IMR-90 (cell line): ENCODE data around the gene APOL5. TPM values are rescaled to one million over a fixed set of nuclear protein-coding genes. Genes with fewer than 3 reads are reported as not detected.

Experiments used
- ATAC-seq: fragments of 200-7000 bp; cut with Tn5 transposase; 2 replicates; pipeline ENCODE4 v1.9.1; 2020; ENCODE audit warnings: low read depth, mild to moderate bottlenecking, moderate library complexity
- BruUV-seq: library from RNA; stranded (reverse); fragments of 400-500 nt; replicated peaks from 2 replicates; lab custom pipeline; 2021; lab: Mats Ljungman, UMichigan
- CTCF ChIA-PET: fragments of 300-600 bp; formaldehyde crosslinking; extraction: SDS; loops from one replicate; lab custom pipeline; 2021; ENCODE audit warnings: antibody characterized with exemption; lab: Yijun Ruan, JAX
- POLR2A ChIA-PET: fragments of 300-600 bp; sonication (Branson Sonifier 250); formaldehyde crosslinking; loops from one replicate; lab custom pipeline; 2022; ENCODE audit warnings: antibody characterized with exemption; ENCODE audit not compliant: unreplicated experiment; lab: Charles Lee
- DNase-seq: peaks from one replicate; pipeline ENCODE4 v3.0.0; 2013
- H2AFZ ChIP-seq: replicated peaks from 2 replicates; pipeline ENCODE3; 2013; ENCODE audit warnings: low read length, mild to moderate bottlenecking; ENCODE audit not compliant: poor library complexity
- H2AK5ac ChIP-seq: 2 replicates; pipeline ENCODE4 v1.6.1; 2013; ENCODE audit warnings: low read depth, low read length, inconsistent platforms
- H2AK9ac ChIP-seq: replicated peaks from 2 replicates; pipeline ENCODE3; 2013; ENCODE audit warnings: mild to moderate bottlenecking, low read depth, low read length, moderate library complexity; ENCODE audit not compliant: poor library complexity
- H2BK120ac ChIP-seq: 2 replicates; pipeline ENCODE4 v1.6.1; 2013; ENCODE audit warnings: low read depth, low read length, inconsistent platforms
- H2BK15ac ChIP-seq: 3 replicates; pipeline ENCODE4 v1.6.1; 2013; ENCODE audit warnings: low read depth, low read length, inconsistent platforms
- H2BK20ac ChIP-seq: 2 replicates; pipeline ENCODE4 v1.6.1; 2013; ENCODE audit warnings: low read depth, mild to moderate bottlenecking, inconsistent platforms, low read length, moderate library complexity
- H2BK5ac ChIP-seq: 2 replicates; pipeline ENCODE4 v1.6.1; 2013; ENCODE audit warnings: mild to moderate bottlenecking, low read depth, low read length, inconsistent platforms; ENCODE audit not compliant: poor library complexity, severe bottlenecking
- H3K14ac ChIP-seq: replicated peaks from 2 replicates; pipeline ENCODE4 v1.6.1; 2013; ENCODE audit warnings: low read depth, low read length, inconsistent platforms
- H3K18ac ChIP-seq: 2 replicates; pipeline ENCODE4 v1.6.1; 2013; ENCODE audit warnings: low read depth, low read length, control low read depth
- H3K23ac ChIP-seq: 2 replicates; pipeline ENCODE4 v1.6.1; 2013; ENCODE audit warnings: low read depth, low read length, inconsistent platforms
- H3K27ac ChIP-seq: 2 replicates; pipeline ENCODE4 v1.5.1; 2013; ENCODE audit warnings: mild to moderate bottlenecking, control low read depth, low read length; ENCODE audit not compliant: insufficient read depth
- H3K27me3 ChIP-seq: 2 replicates; pipeline ENCODE4 v1.6.1; 2013; ENCODE audit warnings: low read length; ENCODE audit not compliant: control insufficient read depth, insufficient read depth
- H3K36me3 ChIP-seq: 2 replicates; pipeline ENCODE4 v1.6.1; 2013; ENCODE audit warnings: low read length, mixed read lengths; ENCODE audit not compliant: control insufficient read depth, insufficient read depth
- H3K4ac ChIP-seq: 2 replicates; pipeline ENCODE4 v1.6.1; 2013; ENCODE audit warnings: low read depth, low read length, inconsistent platforms
- H3K4me1 ChIP-seq: 2 replicates; pipeline ENCODE4 v1.6.1; 2013; ENCODE audit warnings: low read length, mixed read lengths; ENCODE audit not compliant: control insufficient read depth, insufficient read depth
- H3K4me2 ChIP-seq: 2 replicates; pipeline ENCODE4 v1.6.1; 2013; ENCODE audit warnings: low read depth, mild to moderate bottlenecking, control low read depth, low read length, moderate library complexity
- H3K4me3 ChIP-seq: 2 replicates; pipeline ENCODE4 v1.5.1; 2013; ENCODE audit warnings: low read depth, mild to moderate bottlenecking, control low read depth, low read length, moderate library complexity; ENCODE audit not compliant: insufficient read depth
- H3K56ac ChIP-seq: 2 replicates; pipeline ENCODE4 v1.6.1; 2013; ENCODE audit warnings: low read length, inconsistent platforms; ENCODE audit not compliant: insufficient read depth; ENCODE audit errors: extremely low read depth
- H3K79me1 ChIP-seq, 2 experiments: 2 replicates each; pipeline ENCODE4 v1.6.1; 2013; ENCODE audit warnings: low read length in 2 of 2, inconsistent platforms in 1 of 2, low read depth in 1 of 2
- H3K9ac ChIP-seq: 2 replicates; pipeline ENCODE4 v1.6.1; 2013; ENCODE audit warnings: low read depth, low read length, control low read depth
- H3K9me1 ChIP-seq: 2 replicates; pipeline ENCODE4 v1.6.1; 2013; ENCODE audit warnings: low read length, inconsistent platforms; ENCODE audit not compliant: insufficient read depth
- H3K9me3 ChIP-seq: 2 replicates; pipeline ENCODE4 v1.6.1; 2013; ENCODE audit warnings: low read length; ENCODE audit not compliant: control insufficient read depth, insufficient read depth
- H4K20me1 ChIP-seq: 2 replicates; pipeline ENCODE4 v1.6.1; 2013; ENCODE audit warnings: low read length, inconsistent platforms; ENCODE audit not compliant: insufficient read depth
- H4K5ac ChIP-seq: 2 replicates; pipeline ENCODE4 v1.6.1; 2013; ENCODE audit warnings: mild to moderate bottlenecking, low read depth, low read length, control low read depth
- H4K8ac ChIP-seq, 2 experiments: 2 replicates each; pipeline ENCODE4 v1.6.1; 2013; ENCODE audit warnings: low read depth in 2 of 2, low read length in 2 of 2, control low read depth in 1 of 2, inconsistent platforms in 1 of 2
- H4K91ac ChIP-seq: 2 replicates; pipeline ENCODE4 v1.6.1; 2013; ENCODE audit warnings: low read depth, low read length, inconsistent platforms; ENCODE audit not compliant: insufficient read depth
- BHLHE40 ChIP-seq: fragments of 150-350 bp; IDR thresholded peaks from 2 replicates; pipeline ENCODE4 v1.6.1; 2016; ENCODE audit warnings: mild to moderate bottlenecking, low read depth, low read length
- CEBPB ChIP-seq: IDR thresholded peaks from 2 replicates; pipeline ENCODE4 v1.6.1; 2012; ENCODE audit warnings: low read depth, low read length, improper control_type of control experiment
- CHD1 ChIP-seq: IDR thresholded peaks from 2 replicates; pipeline ENCODE4 v1.6.1; 2012; ENCODE audit warnings: low read depth, low read length, improper control_type of control experiment
- CTCF ChIP-seq: conservative IDR thresholded peaks from 2 replicates; pipeline ENCODE4 v1.5.1; 2012; ENCODE audit warnings: mild to moderate bottlenecking, low read depth, low read length, improper control_type of control experiment
- ELK1 ChIP-seq: fragments of 150-350 bp; IDR thresholded peaks from 2 replicates; pipeline ENCODE4 v1.6.1; 2016; ENCODE audit warnings: low read depth, mild to moderate bottlenecking, low read length, moderate library complexity, borderline replicate concordance
- FOS ChIP-seq: fragments of 150-350 bp; IDR thresholded peaks from 2 replicates; pipeline ENCODE4 v1.6.1; 2016; ENCODE audit warnings: low read depth, low read length
- MAFK ChIP-seq: IDR thresholded peaks from 2 replicates; pipeline ENCODE4 v1.6.1; 2012; ENCODE audit warnings: low read depth, low read length, improper control_type of control experiment
- MAZ ChIP-seq: IDR thresholded peaks from 2 replicates; pipeline ENCODE4 v1.6.1; 2012; ENCODE audit warnings: low read depth, mild to moderate bottlenecking, low read length, improper control_type of control experiment, moderate library complexity, borderline replicate concordance
- MXI1 ChIP-seq: IDR thresholded peaks from 2 replicates; pipeline ENCODE4 v1.6.1; 2012; ENCODE audit warnings: low read depth, mild to moderate bottlenecking, low read length, moderate library complexity, borderline replicate concordance
- NFE2L2 ChIP-seq: fragments of 150-350 bp; IDR thresholded peaks from 2 replicates; pipeline ENCODE4 v1.6.1; 2016; ENCODE audit warnings: low read depth, mild to moderate bottlenecking, low read length
- POLR2A ChIP-seq: IDR thresholded peaks from 2 replicates; pipeline ENCODE4 v1.6.1; 2012; ENCODE audit warnings: mild to moderate bottlenecking, low read depth, low read length
- RAD21 ChIP-seq: IDR thresholded peaks from 2 replicates; pipeline ENCODE4 v1.6.1; 2012; ENCODE audit warnings: low read length, improper control_type of control experiment
- RCOR1 ChIP-seq: IDR thresholded peaks from 2 replicates; pipeline ENCODE4 v1.6.1; 2012; ENCODE audit warnings: mild to moderate bottlenecking, low read length, improper control_type of control experiment; ENCODE audit not compliant: insufficient replicate concordance
- RFX5 ChIP-seq: IDR thresholded peaks from 2 replicates; pipeline ENCODE4 v1.8.0; 2012; ENCODE audit warnings: low read depth, mild to moderate bottlenecking, low read length, moderate library complexity
- SMC3 ChIP-seq: fragments of 150-350 bp; IDR thresholded peaks from 2 replicates; pipeline ENCODE4 v1.6.1; 2016; ENCODE audit warnings: low read depth, mild to moderate bottlenecking, antibody characterized with exemption, low read length, moderate library complexity
- USF2 ChIP-seq: fragments of 150-350 bp; IDR thresholded peaks from 2 replicates; pipeline ENCODE4 v1.6.1; 2017; ENCODE audit warnings: mild to moderate bottlenecking, antibody characterized with exemption, low read length, low read depth
- WGBS, 2 experiments: methylation state at CpG; one replicate each; pipeline versions ENCODE4 v1.1.5 to v1.1.7; 2013; ENCODE audit warnings: missing lambda C conversion rate in 2 of 2; ENCODE audit not compliant: insufficient read length in 1 of 2; ENCODE audit errors: extremely low coverage in 2 of 2; 5-methylcytosine and 5-hydroxymethylcytosine counted together
- dilution Hi-C: fragments of 300-500 bp; cut with HindIII; formaldehyde crosslinking; loops from one replicate; pipeline ENCODE4 v1.14.3; 2018; ENCODE audit warnings: low sequenced_read_pairs; ENCODE audit not compliant: unreplicated experiment
- in situ Hi-C: fragments of 300-500 bp; cut with MboI; formaldehyde crosslinking; loops from 3 replicates; pipeline ENCODE4 v1.14.3; 2019; ENCODE audit warnings: low sequenced_read_pairs, inconsistent platforms, mixed read lengths
- intact Hi-C: fragments of 100-400 bp; cut with micrococcal nuclease; formaldehyde crosslinking; loops from 2 replicates; pipeline ENCODE4 v1.10.0; 2022
- polyA plus RNA-seq, 3 experiments: library from polyadenylated mRNA; depleted of rRNA; stranded (reverse); fragments of >200 nt; gene quantifications; 2 replicates each; pipeline ENCODE4 v1.2.3, GENCODE V29; 2012; ENCODE audit warnings: low replicate concordance in 1 of 3
- total RNA-seq: library from RNA; depleted of rRNA; stranded (reverse); fragments of >200 nt; gene quantifications from 2 replicates; pipeline ENCODE4 v1.2.3, GENCODE V29; 2012

The APOL5 gene
- total and polyA plus RNA-seq, 2 of the 4 experiments (the other 2 are of a cell fraction) = 0.15 to 0.18 TPM

DNA sequence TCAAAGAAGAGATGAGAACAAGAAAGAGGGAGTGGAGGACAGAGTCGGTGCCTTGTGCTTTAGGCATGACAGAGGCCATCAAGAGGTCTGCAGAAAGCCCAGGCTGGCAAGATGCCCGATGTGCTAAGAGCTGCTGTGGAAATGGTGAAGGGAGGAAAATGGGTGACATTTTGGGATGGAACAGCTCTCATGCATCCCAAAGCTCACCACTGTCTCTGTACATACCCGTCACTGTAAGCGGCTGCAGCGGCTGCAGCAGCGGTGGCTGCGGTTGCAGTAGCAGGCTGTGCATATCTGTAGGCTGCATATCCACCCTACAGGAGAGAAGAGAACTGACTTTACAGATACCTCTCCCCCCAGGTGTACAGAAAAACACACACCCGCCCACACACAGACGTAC, 28.6 kb downstream of the APOL5 start:
- Histone ChIP-seq H3K4me3 (no peak overlapping the region), H4K5ac (no peak overlapping the region), H3K27me3 (no peaks in the 10 kb centered on the region), H3K9me3 (no peaks in the 10 kb centered on the region), H2BK20ac (peak overlapping the region; percentile 60; the same call in 1 of the 2 replicates), H3K4me1 (peaks cover 29% of the 10 kb centered on the region), H4K91ac (0 out of 2 replicates have a peak overlapping the region, but pooled peaks have one; percentile 8), H3K23ac (0 out of 2 replicates have a peak overlapping the region, but pooled peaks have one; percentile 29), H4K8ac (peak overlapping the region in 1 of 2 experiments; percentile 11; a peak in 1 of 4 replicates), H3K4me2 (no peak overlapping the region), H2AK9ac (no peak overlapping the region), H2BK120ac (peak overlapping the region; percentile 26), H3K36me3 (peaks cover 28% of the 10 kb centered on the region), H3K9ac (no peak overlapping the region), H2AK5ac (peak overlapping the region; percentile 88; the same call in 1 of the 2 replicates), H2AFZ (no peak overlapping the region), H2BK15ac (no peak overlapping the region), H4K20me1 (peaks cover 12% of the 10 kb centered on the region; the same call in 1 of the 2 replicates), H3K79me1 (peaks cover 16 to 67% of the 10 kb centered on the region in 2 experiments), H3K27ac (peak overlapping the region; percentile 74), H3K9me1 (peaks cover 21% of the 10 kb centered on the region), H3K56ac (no peak overlapping the region), H2BK5ac (peak overlapping the region; percentile 55), H3K4ac (peak overlapping the region; percentile 43), H3K14ac (peak overlapping the region; percentile 81), H3K18ac (peak overlapping the region; percentile 46; the same call in 1 of the 2 replicates)
- POLR2A ChIA-PET = no interaction called here
- no TSS peak for BruUV-seq
- intact Hi-C loops (loop anchor here (2.0 kb wide), 2 partner anchors 91 to 117 kb away; no protein-coding TSS in a partner anchor), dilution Hi-C loops (no loop called here), in situ Hi-C loops (loop anchor here (5.0 kb wide), 1 partner anchor 376 kb away; no protein-coding TSS in a partner anchor)
- CTCF ChIA-PET = no interaction called here
- ATAC-seq = no peak
- no CpG with 5 or more reads among the region's 9 CpGs for WGBS, 2 experiments
- DNase-seq = no peak
- TF ChIP-seq USF2 = no peak
- no peak for TF ChIP-seq CTCF
- TF ChIP-seq RAD21 = no peak
- no peak for TF ChIP-seq MAZ
- TF ChIP-seq MXI1 = no peak
- TF ChIP-seq CHD1 = no peak
- TF ChIP-seq NFE2L2 = no peak
- TF ChIP-seq RCOR1 = no peak
- no peak for TF ChIP-seq ELK1
- no peak for TF ChIP-seq SMC3
- TF ChIP-seq MAFK = no peak
- no peak for TF ChIP-seq BHLHE40
- no peak for TF ChIP-seq CEBPB
- TF ChIP-seq POLR2A = no peak
- TF ChIP-seq RFX5 = no peak
- TF ChIP-seq FOS = no peak
